Stomach (tissue), 4 donors: ENCODE data around the gene EPHA6.

Source experiments
- EP300 ChIP-seq: sonication (generic); formaldehyde crosslinking; IDR thresholded peaks from one replicate; pipeline ENCODE4 v1.6.1; 2017; ENCODE audit warnings: antibody characterized with exemption
- TF ChIP-seq, protein P1 (sequence below), 7 experiments: fragments of 450-650 bp in 4 of 7; fragments of 200-600 bp in 3 of 7; sonication (generic) in 3 of 7; IDR thresholded peaks; one replicate each; pipeline ENCODE4 v1.5.1; 2016 to 2019; ENCODE audit warnings: antibody characterized with exemption in 7 of 7, control low read depth in 2 of 7, mild to moderate bottlenecking in 1 of 7

DNA sequence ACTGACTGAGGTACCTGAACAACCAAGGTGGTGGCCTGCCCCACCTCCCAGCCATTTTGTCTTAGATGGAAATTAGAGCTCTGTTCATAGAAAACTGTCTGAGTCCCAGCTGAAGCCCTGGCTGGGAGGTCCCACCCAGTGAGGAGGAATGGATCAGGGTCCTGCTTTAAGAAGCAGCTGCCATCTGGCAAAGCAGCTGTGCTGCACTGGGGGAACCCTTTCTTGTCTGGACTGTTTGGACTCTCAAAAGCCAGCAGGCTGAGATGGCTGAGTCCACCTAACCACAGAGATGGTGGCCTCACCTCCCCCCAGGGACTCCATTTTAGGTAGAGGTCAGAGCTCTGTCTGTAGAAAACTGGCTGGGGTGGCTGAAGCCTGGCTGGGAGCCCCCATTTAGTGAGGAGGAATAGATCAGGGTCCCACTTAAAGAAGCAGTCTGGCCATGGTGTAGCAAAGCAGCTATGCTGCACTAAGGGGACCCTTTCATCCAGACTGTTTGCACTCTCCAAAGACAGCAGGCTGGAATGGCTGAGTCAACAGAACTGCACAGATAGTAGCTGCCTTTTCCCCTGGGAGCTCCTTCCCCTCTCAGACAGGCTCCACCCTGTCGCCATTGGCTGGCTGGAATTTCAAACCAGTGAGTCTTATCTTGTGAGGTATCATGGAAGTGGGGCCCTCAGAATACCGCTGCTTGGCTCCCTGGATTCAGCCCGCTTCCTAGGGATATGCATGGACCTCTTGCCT, 116.9 kb downstream of the EPHA6 start:
- TF ChIP-seq, protein P1, sequence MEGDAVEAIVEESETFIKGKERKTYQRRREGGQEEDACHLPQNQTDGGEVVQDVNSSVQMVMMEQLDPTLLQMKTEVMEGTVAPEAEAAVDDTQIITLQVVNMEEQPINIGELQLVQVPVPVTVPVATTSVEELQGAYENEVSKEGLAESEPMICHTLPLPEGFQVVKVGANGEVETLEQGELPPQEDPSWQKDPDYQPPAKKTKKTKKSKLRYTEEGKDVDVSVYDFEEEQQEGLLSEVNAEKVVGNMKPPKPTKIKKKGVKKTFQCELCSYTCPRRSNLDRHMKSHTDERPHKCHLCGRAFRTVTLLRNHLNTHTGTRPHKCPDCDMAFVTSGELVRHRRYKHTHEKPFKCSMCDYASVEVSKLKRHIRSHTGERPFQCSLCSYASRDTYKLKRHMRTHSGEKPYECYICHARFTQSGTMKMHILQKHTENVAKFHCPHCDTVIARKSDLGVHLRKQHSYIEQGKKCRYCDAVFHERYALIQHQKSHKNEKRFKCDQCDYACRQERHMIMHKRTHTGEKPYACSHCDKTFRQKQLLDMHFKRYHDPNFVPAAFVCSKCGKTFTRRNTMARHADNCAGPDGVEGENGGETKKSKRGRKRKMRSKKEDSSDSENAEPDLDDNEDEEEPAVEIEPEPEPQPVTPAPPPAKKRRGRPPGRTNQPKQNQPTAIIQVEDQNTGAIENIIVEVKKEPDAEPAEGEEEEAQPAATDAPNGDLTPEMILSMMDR (IDR thresholded peaks at IDR 0.05): no peak
- TF ChIP-seq EP300: no peak
